CD14-positive monocyte (primary cell): ENCODE data around the gene WRNIP1. TPM values are rescaled to one million over a fixed set of nuclear protein-coding genes. Genes with fewer than 3 reads are reported as not detected.
A peak's percentile ranks its signal among the peaks of the same experiment; 100 is the strongest.

Experiments
- DNase-seq, 3 donors: peaks; one replicate each; pipeline ENCODE4 v3.0.0-alpha.2; 2011 to 2022
- H2AFZ ChIP-seq: 2 replicates; pipeline ENCODE4 v1.6.0; 2012; ENCODE audit warnings: mild to moderate bottlenecking, low read depth, low read length, inconsistent platforms; ENCODE audit not compliant: insufficient read depth, poor library complexity, severe bottlenecking
- H3K27ac ChIP-seq, 2 donors: 1 replicate in 1 of 2; 2 replicates in 1 of 2; pipeline ENCODE4 v1.5.1; 2012 to 2013; ENCODE audit warnings: low read length in 2 of 2, control low read depth in 1 of 2, inconsistent platforms in 1 of 2, low read depth in 1 of 2, mild to moderate bottlenecking in 1 of 2
- H3K27me3 ChIP-seq, 2 donors: one replicate each; pipeline versions ENCODE4 v1.6.0 to v1.6.1; 2011 to 2013; ENCODE audit warnings: low read length in 2 of 2; ENCODE audit not compliant: control insufficient read depth in 2 of 2, insufficient read depth in 2 of 2
- H3K36me3 ChIP-seq, 2 donors: replicated peaks in 1 of 2; 1 replicate in 1 of 2; 2 replicates in 1 of 2; pipeline versions ENCODE4 v1.5.1 to v1.6.1; 2012 to 2013; ENCODE audit warnings: low read length in 2 of 2, control low read depth in 1 of 2, inconsistent platforms in 1 of 2, mild to moderate bottlenecking in 1 of 2; ENCODE audit not compliant: insufficient read depth in 2 of 2, control insufficient read depth in 1 of 2
- H3K4me1 ChIP-seq, 2 donors: 1 replicate in 1 of 2; 2 replicates in 1 of 2; pipeline versions ENCODE4 v1.5.1 to v1.6.1; 2012 to 2013; ENCODE audit warnings: low read length in 2 of 2, control low read depth in 1 of 2, inconsistent platforms in 1 of 2, mild to moderate bottlenecking in 1 of 2, moderate library complexity in 1 of 2; ENCODE audit not compliant: insufficient read depth in 2 of 2, control insufficient read depth in 1 of 2
- H3K4me2 ChIP-seq: replicated peaks from 2 replicates; pipeline ENCODE3; 2012; ENCODE audit warnings: low read length, moderate library complexity, mild to moderate bottlenecking; ENCODE audit not compliant: poor library complexity, severe bottlenecking; ENCODE audit errors: extremely low read depth
- H3K4me3 ChIP-seq, 3 experiments: fragments of 200-600 bp in 1 of 3; sonication (generic) in 1 of 3; replicated peaks in 1 of 3; 1 replicate in 2 of 3; 2 replicates in 1 of 3; pipeline ENCODE4 v1.5.1; 2011 to 2013; ENCODE audit warnings: low read length in 3 of 3, mild to moderate bottlenecking in 3 of 3, control low read depth in 2 of 3, low read depth in 2 of 3, inconsistent platforms in 1 of 3, moderate library complexity in 1 of 3
- H3K79me2 ChIP-seq: 2 replicates; pipeline ENCODE4 v1.6.0; 2012; ENCODE audit warnings: mild to moderate bottlenecking, control low read depth, inconsistent platforms, low read length, moderate library complexity; ENCODE audit not compliant: insufficient read depth
- H3K9ac ChIP-seq: 2 replicates; pipeline ENCODE4 v1.6.0; 2017; ENCODE audit warnings: low read length, mild to moderate bottlenecking; ENCODE audit not compliant: insufficient read depth, poor library complexity, severe bottlenecking
- H3K9me3 ChIP-seq, 2 donors: replicated peaks in 1 of 2; 1 replicate in 1 of 2; 2 replicates in 1 of 2; pipeline versions ENCODE4 v1.5.1 to v1.6.1; 2012 to 2013; ENCODE audit warnings: low read length in 2 of 2, control low read depth in 1 of 2; ENCODE audit not compliant: control insufficient read depth in 1 of 2, insufficient read depth in 1 of 2
- H4K20me1 ChIP-seq: 2 replicates; pipeline ENCODE4 v1.6.0; 2012; ENCODE audit warnings: mild to moderate bottlenecking, low read length, control low read depth, moderate library complexity; ENCODE audit not compliant: insufficient read depth
- H3K27ac Mint-ChIP-seq, 7 donors: one replicate each; pipeline ENCODE4 v1.8.0; 2020; ENCODE audit warnings: mild to moderate bottlenecking in 7 of 7, mixed read lengths in 7 of 7, moderate library complexity in 6 of 7, inconsistent platforms in 2 of 7
- H3K27me3 Mint-ChIP-seq, 3 donors: one replicate each; pipeline ENCODE4 v1.8.0; 2021 to 2022; ENCODE audit warnings: low read depth in 3 of 3, mild to moderate bottlenecking in 3 of 3, mixed read lengths in 3 of 3, moderate library complexity in 3 of 3, inconsistent platforms in 1 of 3
- H3K36me3 Mint-ChIP-seq, 2 donors: one replicate each; pipeline ENCODE4 v1.8.0; 2020; ENCODE audit warnings: mixed read lengths in 2 of 2, inconsistent platforms in 1 of 2, mild to moderate bottlenecking in 1 of 2
- H3K4me1 Mint-ChIP-seq: one replicate; pipeline ENCODE4 v1.8.0; 2020; ENCODE audit warnings: mild to moderate bottlenecking, mixed read lengths
- H3K4me3 Mint-ChIP-seq, 2 donors: one replicate each; pipeline ENCODE4 v1.8.0; 2020; ENCODE audit warnings: mild to moderate bottlenecking in 2 of 2, mixed read lengths in 2 of 2, moderate library complexity in 1 of 2
- H3K9me3 Mint-ChIP-seq, 7 donors: one replicate each; pipeline ENCODE4 v1.8.0; 2020 to 2022; ENCODE audit warnings: mixed read lengths in 7 of 7, mild to moderate bottlenecking in 6 of 7, moderate library complexity in 6 of 7, inconsistent platforms in 2 of 7
- WGBS: methylation state at CpG from one replicate; pipeline ENCODE4 v1.1.5; 2013; ENCODE audit warnings: missing lambda C conversion rate; ENCODE audit not compliant: insufficient coverage; 5-methylcytosine and 5-hydroxymethylcytosine counted together
- intact Hi-C, 2 donors: fragments of 100-400 bp; cut with micrococcal nuclease; formaldehyde crosslinking; loops; one replicate each; pipeline versions ENCODE4 v1.15.0 to v1.15.1; 2023
- polyA plus RNA-seq, 3 donors: library from polyadenylated mRNA; depleted of rRNA in 1 of 3; unstranded in 2 of 3; stranded (reverse) in 1 of 3; fragments of 300-500 nt in 2 of 3; fragments of >200 nt in 1 of 3; fragmentation: Illumina TruSeq in 2 of 3; gene quantifications; 1 replicate in 2 of 3; 2 replicates in 1 of 3; pipeline ENCODE4 v1.2.3, GENCODE V29; 2012 to 2021
- TF ChIP-seq, protein P1 (sequence below): fragments of 200-600 bp; IDR thresholded peaks from one replicate; pipeline ENCODE4 v1.8.0; 2022; ENCODE audit warnings: antibody characterized with exemption, mild to moderate bottlenecking

Gene WRNIP1
- polyA plus RNA-seq, 3 donors = 17.5 to 25.8 (median 17.8) TPM

DNA sequence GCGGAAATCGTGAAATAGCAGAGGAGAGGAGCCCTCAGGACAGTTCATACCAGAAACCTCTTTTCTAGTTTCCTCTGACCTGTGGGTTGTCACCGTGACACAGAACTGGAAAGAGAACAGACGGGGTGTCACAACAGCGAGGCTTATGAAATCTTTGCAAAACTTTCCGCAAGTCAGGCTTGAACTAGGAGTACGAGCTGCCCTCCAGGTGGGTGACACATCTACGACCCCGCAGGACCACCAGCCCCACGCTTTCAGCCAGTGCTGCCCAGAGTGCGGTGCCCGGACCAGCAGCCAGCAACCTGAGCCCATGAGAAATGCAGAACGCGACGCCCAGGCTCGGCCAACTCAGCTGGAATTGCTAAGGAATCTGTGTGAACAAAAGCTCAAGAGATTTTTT lies 30.8 kb downstream of the WRNIP1 start:
- intact Hi-C loops = no loop called here
- no peaks in the 10 kb centered on the region for H3K27me3 ChIP-seq
- Mint-ChIP-seq H3K27ac (peak overlapping the region; percentile 97 to 100 (median 99)), H3K9me3 (peaks cover 0 to 5% (median 0%) of the 10 kb centered on the region in 7 donors), H3K27me3 (peaks cover 0 to 4% (median 1%) of the 10 kb centered on the region in 3 donors), H3K36me3 (peaks cover 3 to 4% of the 10 kb centered on the region in 2 donors), H3K4me1 (peaks cover 88% of the 10 kb centered on the region), H3K4me3 (peak overlapping the region; percentile 64 to 71)
- H3K36me3 ChIP-seq = no peaks in the 10 kb centered on the region
- no peak overlapping the region for H3K9ac ChIP-seq
- H3K4me2 ChIP-seq = peak overlapping the region; percentile 45
- H3K9me3 ChIP-seq = no peaks in the 10 kb centered on the region
- peak overlapping the region in 1 of 3 experiments; percentile 47 for H3K4me3 ChIP-seq
- WGBS = 21% methylated on average over 14 of the region's 16 CpGs
- peaks cover 7% of the 10 kb centered on the region for H3K79me2 ChIP-seq
- TF ChIP-seq, protein P1, sequence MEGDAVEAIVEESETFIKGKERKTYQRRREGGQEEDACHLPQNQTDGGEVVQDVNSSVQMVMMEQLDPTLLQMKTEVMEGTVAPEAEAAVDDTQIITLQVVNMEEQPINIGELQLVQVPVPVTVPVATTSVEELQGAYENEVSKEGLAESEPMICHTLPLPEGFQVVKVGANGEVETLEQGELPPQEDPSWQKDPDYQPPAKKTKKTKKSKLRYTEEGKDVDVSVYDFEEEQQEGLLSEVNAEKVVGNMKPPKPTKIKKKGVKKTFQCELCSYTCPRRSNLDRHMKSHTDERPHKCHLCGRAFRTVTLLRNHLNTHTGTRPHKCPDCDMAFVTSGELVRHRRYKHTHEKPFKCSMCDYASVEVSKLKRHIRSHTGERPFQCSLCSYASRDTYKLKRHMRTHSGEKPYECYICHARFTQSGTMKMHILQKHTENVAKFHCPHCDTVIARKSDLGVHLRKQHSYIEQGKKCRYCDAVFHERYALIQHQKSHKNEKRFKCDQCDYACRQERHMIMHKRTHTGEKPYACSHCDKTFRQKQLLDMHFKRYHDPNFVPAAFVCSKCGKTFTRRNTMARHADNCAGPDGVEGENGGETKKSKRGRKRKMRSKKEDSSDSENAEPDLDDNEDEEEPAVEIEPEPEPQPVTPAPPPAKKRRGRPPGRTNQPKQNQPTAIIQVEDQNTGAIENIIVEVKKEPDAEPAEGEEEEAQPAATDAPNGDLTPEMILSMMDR = no peak
- peaks cover 82 to 86% of the 10 kb centered on the region in 2 donors for H3K4me1 ChIP-seq
- DNase-seq = peak; percentile 80 to 87 (median 87)
- peak overlapping the region; percentile 94 to 95 for H3K27ac ChIP-seq
- no peak overlapping the region for H2AFZ ChIP-seq
- no peaks in the 10 kb centered on the region for H4K20me1 ChIP-seq

DNA sequence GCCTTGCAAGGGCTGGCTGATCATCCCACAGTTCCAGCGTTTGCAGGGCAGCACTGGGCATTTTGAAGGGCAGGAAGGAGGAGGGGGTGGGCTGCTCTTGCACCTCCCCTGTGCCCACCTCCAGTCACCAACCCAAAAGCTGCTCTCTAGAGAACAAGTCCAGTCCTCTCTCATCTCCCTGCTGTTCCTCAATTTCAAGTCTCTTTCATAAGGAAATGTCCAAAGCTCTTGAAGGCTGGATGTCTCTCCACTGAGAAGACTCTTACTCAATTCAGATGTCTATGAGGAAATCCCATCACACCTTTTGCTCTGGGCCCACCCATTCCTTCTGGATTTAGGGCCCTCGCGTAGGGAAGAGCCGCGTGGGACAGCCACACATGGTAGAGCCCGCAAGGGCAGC lies 31.7 kb downstream of the WRNIP1 start:
- Histone ChIP-seq H3K36me3 (no peaks in the 10 kb centered on the region), H3K9ac (no peak overlapping the region), H4K20me1 (no peaks in the 10 kb centered on the region), H3K4me1 (peaks cover 79% of the 10 kb centered on the region in 2 donors), H3K9me3 (no peaks in the 10 kb centered on the region), H3K4me2 (peak overlapping the region; percentile 27), H3K79me2 (peaks cover 10% of the 10 kb centered on the region), H3K27ac (peak overlapping the region; percentile 94 to 95), H3K27me3 (no peaks in the 10 kb centered on the region), H2AFZ (no peak overlapping the region), H3K4me3 (peak overlapping the region in 1 of 3 experiments; percentile 15)
- intact Hi-C loops = loop anchor here in 1 of 2 donors (1.0 kb wide), 1 partner anchor 41 kb away; no protein-coding TSS in a partner anchor
- H3K27me3 Mint-ChIP-seq = peaks cover 0 to 4% (median 1%) of the 10 kb centered on the region in 3 donors
- H3K9me3 Mint-ChIP-seq = peaks cover 0 to 5% (median 0%) of the 10 kb centered on the region in 7 donors
- peaks cover 3 to 4% of the 10 kb centered on the region in 2 donors for H3K36me3 Mint-ChIP-seq
- peaks cover 82% of the 10 kb centered on the region for H3K4me1 Mint-ChIP-seq
- peak; percentile 42 to 72 (median 69) for DNase-seq
- peak overlapping the region in 1 of 2 donors; percentile 60 for H3K4me3 Mint-ChIP-seq
- TF ChIP-seq, protein P1 = no peak
- WGBS = 45% methylated on average over 4 of the region's 6 CpGs
- peak overlapping the region; percentile 97 to 100 (median 99) for H3K27ac Mint-ChIP-seq
